Activated T-helper 2 cell treated with anti-CD3 and anti-CD28 coated beads, Interferon-gamma antibody, Interleukin-2, Interleukin-4, amounts not matched to agents 10 μg/mL and 5 μg/mL and 100 μg/mL, durations not matched to agents 14 hours and 24 hours and 36 hours (primary cell): ENCODE measurements around the gene KPNA5. TPM values are rescaled to one million over a fixed set of nuclear protein-coding genes. Genes with fewer than 3 reads are reported as not detected.

ENCODE experiments used
- DNase-seq: peaks from one replicate; pipeline ENCODE4 v3.0.0; 2021; ENCODE audit warnings: low spot score
- H3K27ac Mint-ChIP-seq: one replicate; pipeline ENCODE4 v1.8.0; 2021; ENCODE audit warnings: mixed read lengths
- H3K27me3 Mint-ChIP-seq: one replicate; pipeline ENCODE4 v1.8.0; 2021; ENCODE audit warnings: low read depth, mixed read lengths
- H3K36me3 Mint-ChIP-seq: one replicate; pipeline ENCODE4 v1.8.0; 2021; ENCODE audit warnings: low read depth, mixed read lengths
- H3K4me1 Mint-ChIP-seq: one replicate; pipeline ENCODE4 v1.8.0; 2021; ENCODE audit warnings: low read depth, mixed read lengths
- H3K4me3 Mint-ChIP-seq: one replicate; pipeline ENCODE4 v1.8.0; 2021; ENCODE audit warnings: low read depth, mild to moderate bottlenecking, moderate library complexity, mixed read lengths
- H3K9me3 Mint-ChIP-seq: one replicate; pipeline ENCODE4 v1.8.0; 2021; ENCODE audit warnings: mixed read lengths
- intact Hi-C: fragments of 100-400 bp; cut with micrococcal nuclease; formaldehyde crosslinking; loops from one replicate; pipeline ENCODE4 v1.15.1; 2023
- total RNA-seq: library from RNA; stranded (reverse); gene quantifications from 2 replicates; pipeline ENCODE4 v1.2.3, GENCODE V29; 2022

Gene KPNA5
- total RNA-seq, 1 donor from 2014 or later: 6.3 TPM

- no peaks in the 10 kb centered on the region for H3K36me3 Mint-ChIP-seq
- peaks cover 55% of the 10 kb centered on the region for H3K27me3 Mint-ChIP-seq
- no peak overlapping the region for H3K4me3 Mint-ChIP-seq
Measured at GRCh38 chr6:116766506-116767176, 85.6 kb downstream of the KPNA5 start.

GRCh38 chr6:116767715-116768114 lies 86.7 kb downstream of the KPNA5 start:
- H3K4me1 Mint-ChIP-seq: peaks cover 9% of the 10 kb centered on the region
- H3K27me3 Mint-ChIP-seq: peaks cover 48% of the 10 kb centered on the region
- H3K4me3 Mint-ChIP-seq: no peak overlapping the region
- H3K27ac Mint-ChIP-seq: no peak overlapping the region
- intact Hi-C loops: no loop called here
- DNase-seq: no peak
- no peaks in the 10 kb centered on the region for H3K9me3 Mint-ChIP-seq
- H3K36me3 Mint-ChIP-seq: no peaks in the 10 kb centered on the region

More at GRCh38 chr6:116766506-116767176, 85.6 kb downstream of the KPNA5 start:
- Mint-ChIP-seq H3K27ac (no peak overlapping the region), H3K4me1 (peaks cover 9% of the 10 kb centered on the region), H3K9me3 (no peaks in the 10 kb centered on the region)
- no peak for DNase-seq
- intact Hi-C loops: no loop called here

- no peak overlapping the region for H3K4me3 Mint-ChIP-seq
- no peak overlapping the region for H3K27ac Mint-ChIP-seq
- H3K27me3 Mint-ChIP-seq: peaks cover 15% of the 10 kb centered on the region
Measured at GRCh38 chr6:116772450-116772849, 91.4 kb downstream of the KPNA5 start.

GRCh38 chr6:116773886-116774285 lies 92.9 kb downstream of the KPNA5 start:
- H3K36me3 Mint-ChIP-seq: no peaks in the 10 kb centered on the region
- intact Hi-C loops: no loop called here

More at GRCh38 chr6:116772450-116772849, 91.4 kb downstream of the KPNA5 start:
- intact Hi-C loops: no loop called here
- DNase-seq: no peak
- Mint-ChIP-seq H3K9me3 (no peaks in the 10 kb centered on the region), H3K36me3 (no peaks in the 10 kb centered on the region), H3K4me1 (no peaks in the 10 kb centered on the region)

GRCh38 chr6:116779573-116780164 lies 98.7 kb downstream of the KPNA5 start:
- peaks cover 5% of the 10 kb centered on the region for H3K27me3 Mint-ChIP-seq
- H3K27ac Mint-ChIP-seq: no peak overlapping the region
- H3K4me1 Mint-ChIP-seq: no peaks in the 10 kb centered on the region
- no peak overlapping the region for H3K4me3 Mint-ChIP-seq
- no peaks in the 10 kb centered on the region for H3K36me3 Mint-ChIP-seq
- H3K9me3 Mint-ChIP-seq: no peaks in the 10 kb centered on the region
- DNase-seq: no peak
- intact Hi-C loops: loop anchor here (1.0 kb wide), 1 partner anchor 68 kb away; no protein-coding TSS in a partner anchor

More at GRCh38 chr6:116773886-116774285, 92.9 kb downstream of the KPNA5 start:
- Mint-ChIP-seq H3K27ac (no peak overlapping the region), H3K4me1 (no peaks in the 10 kb centered on the region), H3K27me3 (peaks cover 9% of the 10 kb centered on the region), H3K4me3 (no peak overlapping the region), H3K9me3 (no peaks in the 10 kb centered on the region)
- no peak for DNase-seq

GRCh38 chr6:116783852-116784251 lies 102.8 kb downstream of the KPNA5 start:
- intact Hi-C loops: no loop called here
- Mint-ChIP-seq H3K27ac (no peak overlapping the region), H3K27me3 (peaks cover 7% of the 10 kb centered on the region), H3K36me3 (no peaks in the 10 kb centered on the region), H3K4me1 (no peaks in the 10 kb centered on the region), H3K9me3 (no peaks in the 10 kb centered on the region), H3K4me3 (no peak overlapping the region)
- no peak for DNase-seq

Other genes starting within 250 kb of the KPNA5 start
- gene CALHM6, start 219.8 kb upstream of the KPNA5 start, total RNA-seq: 8.6 and 9.7 TPM in 2 replicates
- not detected in 2 replicates for gene CALHM5, start 169.6 kb upstream of the KPNA5 start, total RNA-seq
- gene TRAPPC3L, start 135.5 kb upstream of the KPNA5 start, total RNA-seq: not detected in 2 replicates
- gene CALHM4, start 127.5 kb upstream of the KPNA5 start, total RNA-seq: not detected in 2 replicates
- gene RWDD1, start 109.7 kb upstream of the KPNA5 start, total RNA-seq: 40.6 and 42.1 TPM in 2 replicates
- gene RSPH4A, start 64.7 kb upstream of the KPNA5 start, total RNA-seq: 0.11 and 0.14 TPM in 2 replicates
- 17.2 and 17.9 TPM in 2 replicates for gene ZUP1, start 12.4 kb upstream of the KPNA5 start, total RNA-seq
- not detected in 2 replicates for gene FAM162B, start 84.5 kb downstream of the KPNA5 start, total RNA-seq
- gene GPRC6A, start 147.9 kb downstream of the KPNA5 start, total RNA-seq: not detected in 2 replicates
- not detected in 2 replicates for gene RFX6, start 196.0 kb downstream of the KPNA5 start, total RNA-seq